Measurements from ENCODE around the gene ZNF407.

ZNF407 gene

DNA sequence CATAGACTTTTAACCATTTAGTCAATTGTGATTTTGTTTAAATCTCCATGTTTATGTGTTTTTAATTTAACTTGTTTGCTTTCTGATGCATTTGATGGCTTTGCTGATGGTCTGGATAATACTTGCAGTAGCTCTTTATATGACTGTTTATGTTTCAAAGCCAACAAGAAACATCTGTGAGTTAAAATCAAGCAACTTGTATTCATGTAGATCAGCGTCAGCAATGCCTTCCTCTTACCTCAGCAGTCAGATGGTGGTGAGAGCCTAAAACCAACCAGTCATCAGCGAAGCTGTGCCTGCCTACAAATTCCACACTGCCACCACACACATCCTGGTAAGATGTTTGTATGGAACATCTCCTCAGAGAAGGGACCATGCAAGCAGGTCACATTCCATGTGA lies 379.4 kb downstream of the ZNF407 start:
- no peak overlapping the region for H3K4me3 ChIP-seq (replicated peaks in 1 of 2; ENCODE audit: low read depth in 2 of 2, low read length in 2 of 2)
- DNase-seq (ENCODE audit: low read depth in 2 of 2), result no peak
- TF ChIP-seq, protein P1, sequence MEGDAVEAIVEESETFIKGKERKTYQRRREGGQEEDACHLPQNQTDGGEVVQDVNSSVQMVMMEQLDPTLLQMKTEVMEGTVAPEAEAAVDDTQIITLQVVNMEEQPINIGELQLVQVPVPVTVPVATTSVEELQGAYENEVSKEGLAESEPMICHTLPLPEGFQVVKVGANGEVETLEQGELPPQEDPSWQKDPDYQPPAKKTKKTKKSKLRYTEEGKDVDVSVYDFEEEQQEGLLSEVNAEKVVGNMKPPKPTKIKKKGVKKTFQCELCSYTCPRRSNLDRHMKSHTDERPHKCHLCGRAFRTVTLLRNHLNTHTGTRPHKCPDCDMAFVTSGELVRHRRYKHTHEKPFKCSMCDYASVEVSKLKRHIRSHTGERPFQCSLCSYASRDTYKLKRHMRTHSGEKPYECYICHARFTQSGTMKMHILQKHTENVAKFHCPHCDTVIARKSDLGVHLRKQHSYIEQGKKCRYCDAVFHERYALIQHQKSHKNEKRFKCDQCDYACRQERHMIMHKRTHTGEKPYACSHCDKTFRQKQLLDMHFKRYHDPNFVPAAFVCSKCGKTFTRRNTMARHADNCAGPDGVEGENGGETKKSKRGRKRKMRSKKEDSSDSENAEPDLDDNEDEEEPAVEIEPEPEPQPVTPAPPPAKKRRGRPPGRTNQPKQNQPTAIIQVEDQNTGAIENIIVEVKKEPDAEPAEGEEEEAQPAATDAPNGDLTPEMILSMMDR (IDR thresholded peaks at IDR 0.05; ENCODE audit: low read depth, low read length), result no peak

DNA sequence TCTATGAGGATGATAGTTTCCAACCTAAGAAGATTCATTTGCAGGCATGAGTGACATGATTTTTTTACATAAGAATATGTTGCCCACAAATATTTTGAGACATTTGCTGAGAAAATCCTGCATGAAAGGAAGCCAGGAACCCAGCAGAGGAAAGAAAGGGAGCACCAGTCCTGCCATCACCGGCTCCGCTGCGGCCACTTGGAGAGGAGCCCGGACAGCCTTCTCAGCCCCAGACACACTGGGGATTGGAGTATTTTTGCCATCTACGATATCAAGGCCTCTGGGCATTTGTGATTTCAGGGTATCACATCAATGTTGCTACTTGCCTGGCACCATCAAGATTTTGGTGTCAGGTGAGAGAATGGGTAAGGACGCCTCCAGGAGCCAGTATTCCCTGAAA lies 383.0 kb downstream of the ZNF407 start:
- TF ChIP-seq, protein P1 (IDR thresholded peaks at IDR 0.05; ENCODE audit: low read depth, low read length), result no peak
- H3K4me3 ChIP-seq (replicated peaks in 1 of 2; ENCODE audit: low read depth in 2 of 2, low read length in 2 of 2), result no peak overlapping the region
- DNase-seq (ENCODE audit: low read depth in 2 of 2), result no peak

DNA sequence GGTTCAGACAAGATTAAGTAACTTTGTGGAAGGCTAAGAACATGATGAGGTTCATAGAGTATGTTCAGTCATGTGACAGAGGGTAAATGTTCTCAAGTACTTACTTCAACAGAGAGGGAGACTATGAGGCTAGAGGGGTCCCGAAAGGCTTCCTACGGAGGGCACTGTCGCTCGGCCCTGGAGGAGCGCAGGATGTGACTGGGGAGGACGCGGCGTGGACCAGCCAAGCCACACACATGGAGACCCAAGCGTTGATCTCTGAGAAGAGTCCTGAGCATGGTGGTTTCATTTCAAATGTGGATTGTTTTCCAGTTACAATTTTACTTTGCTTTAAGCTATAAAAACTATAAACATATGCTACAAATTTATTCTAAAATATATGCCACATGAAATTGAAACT lies 383.8 kb downstream of the ZNF407 start:
- TF ChIP-seq, protein P1 (IDR thresholded peaks at IDR 0.05; ENCODE audit: low read depth, low read length), result no peak

DNA sequence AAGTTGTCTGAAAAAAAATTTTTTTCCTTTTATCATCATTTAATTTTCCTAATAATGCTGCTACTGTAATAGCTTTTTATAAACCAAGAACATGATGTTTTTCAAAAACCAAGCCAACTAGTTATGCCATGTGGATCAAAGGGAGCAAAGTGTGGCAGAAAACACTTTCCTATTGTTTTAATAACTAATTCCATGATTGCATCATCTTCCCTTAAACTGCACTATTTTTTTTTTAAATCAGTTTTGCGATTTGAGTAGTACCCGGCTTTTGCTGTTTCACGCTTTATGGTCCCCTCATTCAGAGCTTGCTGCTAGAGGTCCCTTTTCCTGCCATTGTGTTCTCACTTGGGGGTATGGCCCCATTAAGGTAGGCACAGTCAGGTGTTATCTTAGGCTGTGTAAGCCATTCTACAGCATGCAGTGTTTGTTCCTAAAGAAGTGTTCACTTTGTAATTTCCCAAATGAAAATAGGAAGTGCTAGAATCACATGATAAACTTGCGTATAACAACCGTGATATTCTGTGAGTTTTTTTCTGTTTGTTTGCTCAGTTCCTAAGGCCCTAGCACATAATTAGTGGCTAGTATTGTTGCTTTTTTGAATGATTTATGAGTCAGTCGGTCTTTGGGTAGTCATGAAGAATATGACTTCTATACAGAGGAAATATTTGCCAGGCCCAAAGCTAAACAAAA lies 385.4 kb downstream of the ZNF407 start:
- DNase-seq (ENCODE audit: low read depth in 2 of 2), result no peak
- TF ChIP-seq, protein P1 (IDR thresholded peaks at IDR 0.05; ENCODE audit: low read depth, low read length), result no peak
- no peak overlapping the region for H3K4me3 ChIP-seq (replicated peaks in 1 of 2; ENCODE audit: low read depth in 2 of 2, low read length in 2 of 2)

More for the DNA sequence above, 383.8 kb downstream of the ZNF407 start:
- no peak for DNase-seq (ENCODE audit: low read depth in 2 of 2)
- no peak overlapping the region for H3K4me3 ChIP-seq (replicated peaks in 1 of 2; ENCODE audit: low read depth in 2 of 2, low read length in 2 of 2)

DNA sequence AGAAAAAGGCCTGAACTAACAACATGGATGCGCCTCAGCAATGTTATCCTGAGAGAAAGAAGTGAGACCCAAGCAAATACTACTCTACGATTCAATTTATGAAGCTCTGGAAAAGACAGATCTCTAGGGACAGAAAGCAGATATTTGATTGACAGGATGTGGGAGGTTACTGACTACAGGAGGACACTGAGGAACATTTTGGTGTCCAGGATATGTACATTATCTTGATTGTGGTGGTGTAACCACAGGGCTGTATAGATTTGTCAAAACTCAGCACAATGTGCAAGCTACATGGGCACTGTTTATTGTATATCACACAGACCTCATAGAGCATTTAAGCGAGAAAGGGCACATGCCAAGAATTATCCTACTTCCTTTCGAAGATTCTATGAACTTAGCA lies 391.5 kb downstream of the ZNF407 start:
- H3K4me3 ChIP-seq (replicated peaks in 1 of 2; ENCODE audit: low read depth in 2 of 2, low read length in 2 of 2), result no peak overlapping the region
- no peak for DNase-seq (ENCODE audit: low read depth in 2 of 2)
- TF ChIP-seq, protein P1 (IDR thresholded peaks at IDR 0.05; ENCODE audit: low read depth, low read length), result no peak

DNA sequence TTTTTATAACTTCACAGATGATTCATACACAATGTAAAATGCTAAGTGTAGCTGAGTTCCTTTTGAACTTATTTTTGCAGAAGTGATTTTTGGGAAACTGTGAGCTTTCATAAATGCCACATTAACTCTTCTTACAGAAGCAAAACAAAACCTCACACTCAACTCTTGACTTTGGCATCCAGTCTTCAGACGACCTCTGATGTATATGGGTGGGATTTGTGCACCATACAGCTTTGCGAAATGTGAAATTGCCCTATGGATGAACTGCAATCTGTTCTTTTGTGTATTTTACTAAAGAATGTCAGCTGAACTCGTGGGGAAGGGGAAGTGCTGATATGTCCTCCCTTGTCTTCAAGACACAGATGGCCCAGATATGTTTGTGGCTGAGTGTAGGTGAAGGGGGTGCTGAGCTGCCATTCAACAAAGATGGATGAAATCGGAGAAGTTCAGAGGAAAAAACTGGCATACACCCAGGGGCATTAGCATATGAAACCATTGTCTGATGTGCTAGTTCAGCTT lies 393.0 kb downstream of the ZNF407 start:
- TF ChIP-seq, protein P1 (IDR thresholded peaks at IDR 0.05; ENCODE audit: low read depth, low read length), result no peak
- no peak for DNase-seq (ENCODE audit: low read depth in 2 of 2)
- H3K4me3 ChIP-seq (replicated peaks in 1 of 2; ENCODE audit: low read depth in 2 of 2, low read length in 2 of 2), result no peak overlapping the region
